ENCODE measurements around the gene PRR12. TPM values are rescaled to one million over a fixed set of nuclear protein-coding genes. Genes with fewer than 3 reads are reported as not detected.

Gene PRR12
- total and polyA plus RNA-seq, 9 of the 15 experiments (the other 6 are each of a cell fraction or from before 2014, with no cell fraction given), result 0.01 to 21.1 (median 0.98) TPM

DNA sequence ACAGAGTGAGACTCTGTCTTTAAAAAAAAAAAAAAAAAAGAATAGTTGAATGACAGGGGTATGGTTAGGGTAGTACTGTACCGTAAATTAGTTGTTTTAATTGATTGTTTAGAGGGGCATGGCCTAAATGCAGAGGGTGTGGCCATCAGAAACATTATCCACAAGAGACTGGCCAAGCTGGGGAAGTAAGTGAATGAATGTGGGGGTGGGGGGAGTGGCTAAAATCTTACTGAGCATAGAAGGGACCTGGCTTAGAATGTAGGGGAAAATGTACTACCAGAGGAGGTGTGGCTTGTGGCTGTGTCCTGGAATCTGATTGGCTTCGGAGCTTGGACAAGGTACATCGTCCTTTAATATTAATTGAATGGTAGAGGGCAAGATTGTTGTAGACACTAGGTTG, 78.5 kb downstream of the PRR12 start:
- TF ChIP-seq, protein P1, sequence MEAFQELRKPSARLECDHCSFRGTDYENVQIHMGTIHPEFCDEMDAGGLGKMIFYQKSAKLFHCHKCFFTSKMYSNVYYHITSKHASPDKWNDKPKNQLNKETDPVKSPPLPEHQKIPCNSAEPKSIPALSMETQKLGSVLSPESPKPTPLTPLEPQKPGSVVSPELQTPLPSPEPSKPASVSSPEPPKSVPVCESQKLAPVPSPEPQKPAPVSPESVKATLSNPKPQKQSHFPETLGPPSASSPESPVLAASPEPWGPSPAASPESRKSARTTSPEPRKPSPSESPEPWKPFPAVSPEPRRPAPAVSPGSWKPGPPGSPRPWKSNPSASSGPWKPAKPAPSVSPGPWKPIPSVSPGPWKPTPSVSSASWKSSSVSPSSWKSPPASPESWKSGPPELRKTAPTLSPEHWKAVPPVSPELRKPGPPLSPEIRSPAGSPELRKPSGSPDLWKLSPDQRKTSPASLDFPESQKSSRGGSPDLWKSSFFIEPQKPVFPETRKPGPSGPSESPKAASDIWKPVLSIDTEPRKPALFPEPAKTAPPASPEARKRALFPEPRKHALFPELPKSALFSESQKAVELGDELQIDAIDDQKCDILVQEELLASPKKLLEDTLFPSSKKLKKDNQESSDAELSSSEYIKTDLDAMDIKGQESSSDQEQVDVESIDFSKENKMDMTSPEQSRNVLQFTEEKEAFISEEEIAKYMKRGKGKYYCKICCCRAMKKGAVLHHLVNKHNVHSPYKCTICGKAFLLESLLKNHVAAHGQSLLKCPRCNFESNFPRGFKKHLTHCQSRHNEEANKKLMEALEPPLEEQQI (IDR thresholded peaks at IDR 0.05), result no peak
- peak; percentile 85 for TF ChIP-seq EGR1 (conservative IDR thresholded peaks at IDR 0.05)
- WGBS (ENCODE audit: insufficient coverage, low coverage, missing lambda C conversion rate), result 82% methylated on average over 3 of the region's 3 CpGs
- H3K9me1 ChIP-seq (ENCODE audit: control insufficient read depth, insufficient read depth, low read length), result no peaks in the 10 kb centered on the region
- no TSS peak for BruUV-seq (replicated peaks)
- H4K20me1 ChIP-seq (replicated peaks; ENCODE audit: control insufficient read depth, insufficient read depth, low read length), result 0 out of 2 replicates have a peak, but pooled peaks cover 9% of the 10 kb centered on the region
- no peaks in the 10 kb centered on the region; the same call in 1 of the 2 replicates for H3K9me3 ChIP-seq (replicated peaks; ENCODE audit: control insufficient read depth, insufficient read depth, low read depth, low read length)
- CTCF ChIA-PET (ENCODE audit: low intra/inter-chr PET ratio), result no interaction called here
- H3K27ac ChIP-seq (ENCODE audit: extremely low read depth, low read depth, low read length), result no peak overlapping the region
- no peaks in the 10 kb centered on the region for H3K27me3 ChIP-seq (ENCODE audit: control insufficient read depth in 2 of 2, insufficient read depth in 2 of 2, low read length in 2 of 2)
- no peak overlapping the region for H2AFZ ChIP-seq (ENCODE audit: low read depth, low read length)
- H3K9ac ChIP-seq (ENCODE audit: insufficient read depth in 1 of 2, low read depth in 2 of 2, low read length in 2 of 2), result no peak overlapping the region
- FAIRE-seq, result peak; percentile 29
- DNase-seq (ENCODE audit: extremely low read depth in 1 of 4, low spot score in 3 of 4), result peak in 1 of 4 experiments; percentile 36
- POLR2A ChIA-PET, result interaction anchor here (0.9 to 1.8 kb wide), 4 partner anchors 15 to 174 kb away, joined by 3 to 4 read pairs (median 4); partner anchors contain the start of gene RPS11
- intact Hi-C loops (cut with micrococcal nuclease), result no loop called here
- peaks cover 64% of the 10 kb centered on the region for H3K36me3 ChIP-seq (ENCODE audit: control insufficient read depth, insufficient read depth, low read length)
- H3K79me2 ChIP-seq (ENCODE audit: control insufficient read depth, insufficient read depth, low read length), result peaks cover 44% of the 10 kb centered on the region
- in situ Hi-C loops (cut with MboI), result no loop called here
- no peak overlapping the region for H3K4me3 ChIP-seq
- H3K4me2 ChIP-seq (ENCODE audit: insufficient read depth, low read length), result no peak overlapping the region
- peaks cover 16 to 27% of the 10 kb centered on the region in 2 experiments; a peak in 4 of 5 replicates for H3K4me1 ChIP-seq (replicated peaks in 1 of 2; ENCODE audit: control insufficient read depth in 2 of 2, insufficient read depth in 2 of 2, low read length in 2 of 2)
- ATAC-seq, result no peak

Data from K562 (cell line).